B cell (primary cell): ENCODE results near the gene EID2B. TPM values are rescaled to one million over a fixed set of nuclear protein-coding genes. Genes with fewer than 3 reads are reported as not detected.

ENCODE experiments used
- ATAC-seq: fragments of 200-7000 bp; cut with Tn5 transposase; one replicate; pipeline ENCODE4 v1.10.0; 2021; ENCODE audit warnings: low read depth, mild to moderate bottlenecking, moderate number of reproducible peaks, moderate library complexity
- CTCF ChIA-PET: fragments of 350-600 bp; sonication (Branson Sonifier 250); formaldehyde crosslinking; loops from one replicate; lab custom pipeline; 2021; ENCODE audit warnings: antibody characterized with exemption, inconsistent platforms; lab: Charles Lee
- POLR2A ChIA-PET: fragments of 350-600 bp; sonication (Branson Sonifier 250); formaldehyde crosslinking; loops from one replicate; lab custom pipeline; 2021; ENCODE audit warnings: antibody characterized with exemption; lab: Charles Lee
- DNase-seq: peaks from one replicate; pipeline ENCODE4 v3.0.0; 2013
- H2AFZ ChIP-seq: 2 replicates; pipeline ENCODE4 v1.6.1; 2012; ENCODE audit warnings: mild to moderate bottlenecking, low read depth, low read length; ENCODE audit not compliant: insufficient read depth, poor library complexity, severe bottlenecking
- H3K27ac ChIP-seq, 2 donors: 1 replicate in 1 of 2; 2 replicates in 1 of 2; pipeline ENCODE4 v1.5.1; 2012 to 2013; ENCODE audit warnings: low read length in 2 of 2, mild to moderate bottlenecking in 2 of 2, moderate library complexity in 1 of 2
- H3K27me3 ChIP-seq, 4 experiments: fragments of 200-600 bp in 1 of 4; sonication (generic) in 1 of 4; replicated peaks in 1 of 4; 1 replicate in 2 of 4; 2 replicates in 2 of 4; pipeline versions ENCODE4 v1.6.1 to v1.7.0; 2013 to 2016; ENCODE audit warnings: low read length in 3 of 4, mild to moderate bottlenecking in 2 of 4, mixed read lengths in 1 of 4, moderate library complexity in 1 of 4; ENCODE audit not compliant: insufficient read depth in 4 of 4, control insufficient read depth in 3 of 4; ENCODE audit errors: control extremely low read depth in 1 of 4
- H3K36me3 ChIP-seq, 2 experiments: replicated peaks in 1 of 2; 1 replicate in 1 of 2; 2 replicates in 1 of 2; pipeline versions ENCODE4 v1.6.1 to v1.7.1; 2013; ENCODE audit warnings: low read length in 1 of 2; ENCODE audit not compliant: insufficient read depth in 2 of 2, control insufficient read depth in 1 of 2; ENCODE audit errors: control extremely low read depth in 1 of 2, extremely low read depth in 1 of 2
- H3K4me1 ChIP-seq, 2 donors: fragments of 200-600 bp in 1 of 2; sonication (generic) in 1 of 2; 1 replicate in 1 of 2; 2 replicates in 1 of 2; pipeline versions ENCODE4 v1.5.1 to v1.6.1; 2013 to 2017; ENCODE audit warnings: low read length in 2 of 2; ENCODE audit not compliant: control insufficient read depth in 2 of 2, insufficient read depth in 2 of 2
- H3K4me2 ChIP-seq: replicated peaks from 2 replicates; pipeline ENCODE3; 2012; ENCODE audit warnings: mild to moderate bottlenecking, low read depth, low read length; ENCODE audit not compliant: poor library complexity, severe bottlenecking
- H3K4me3 ChIP-seq, 5 experiments: fragments of 200-600 bp in 1 of 5; sonication (generic) in 1 of 5; 1 replicate in 3 of 5; 2 replicates in 2 of 5; pipeline versions ENCODE4 v1.5.1 to v1.7.0; 2011 to 2016; ENCODE audit warnings: low read length in 4 of 5, mild to moderate bottlenecking in 4 of 5, low read depth in 2 of 5, control low read depth in 1 of 5, moderate library complexity in 1 of 5; ENCODE audit not compliant: insufficient read depth in 1 of 5; ENCODE audit errors: control extremely low read depth in 1 of 5, extremely low read depth in 1 of 5
- H3K79me2 ChIP-seq: fragments of 200-600 bp; sonication (generic); one replicate; pipeline ENCODE4 v1.6.0; 2016; ENCODE audit warnings: low read length; ENCODE audit not compliant: control insufficient read depth, insufficient read depth
- H3K9ac ChIP-seq: fragments of 200-600 bp; sonication (generic); 2 replicates; pipeline ENCODE4 v1.6.1; 2017; ENCODE audit warnings: mild to moderate bottlenecking, low read length, moderate library complexity
- H3K9me3 ChIP-seq, 3 donors: one replicate each; pipeline versions ENCODE4 v1.6.1 to v1.7.1; 2013; ENCODE audit warnings: low read length in 2 of 3; ENCODE audit not compliant: control insufficient read depth in 2 of 3, insufficient read depth in 1 of 3; ENCODE audit errors: control extremely low read depth in 1 of 3
- H4K20me1 ChIP-seq: 2 replicates; pipeline ENCODE4 v1.6.0; 2012; ENCODE audit warnings: mild to moderate bottlenecking, low read length; ENCODE audit not compliant: insufficient read depth, control insufficient read depth, poor library complexity, severe bottlenecking
- H3K27ac Mint-ChIP-seq: one replicate; pipeline ENCODE4 v1.8.0; 2021; ENCODE audit warnings: mixed read lengths
- H3K27me3 Mint-ChIP-seq: one replicate; pipeline ENCODE4 v1.8.0; 2021; ENCODE audit warnings: mixed read lengths
- H3K4me1 Mint-ChIP-seq: one replicate; pipeline ENCODE4 v1.8.0; 2021; ENCODE audit warnings: mixed read lengths
- H3K4me3 Mint-ChIP-seq: one replicate; pipeline ENCODE4 v1.8.0; 2021; ENCODE audit warnings: mixed read lengths
- H3K9me3 Mint-ChIP-seq: one replicate; pipeline ENCODE4 v1.8.0; 2022; ENCODE audit warnings: mixed read lengths; ENCODE audit not compliant: insufficient read depth
- EZH2 ChIP-seq: IDR thresholded peaks from 2 replicates; pipeline ENCODE4 v1.6.1; 2012; ENCODE audit warnings: borderline replicate concordance, low read depth, mild to moderate bottlenecking, moderate library complexity, low read length; ENCODE audit not compliant: insufficient read depth, poor library complexity, severe bottlenecking
- WGBS: methylation state at CpG from one replicate; pipeline ENCODE4 v1.1.5; 2013; ENCODE audit warnings: missing lambda C conversion rate; ENCODE audit not compliant: insufficient coverage; 5-methylcytosine and 5-hydroxymethylcytosine counted together
- intact Hi-C: fragments of 100-400 bp; cut with micrococcal nuclease; formaldehyde crosslinking; loops from one replicate; pipeline ENCODE4 v1.10.0; 2022
- polyA plus RNA-seq: library from polyadenylated mRNA; depleted of rRNA; stranded (reverse); fragments of >200 nt; gene quantifications from 2 replicates; pipeline ENCODE4 v1.2.3, GENCODE V29; 2012
- total RNA-seq, 2 donors: library from RNA; stranded (reverse); fragments of 120-200 nt in 1 of 2; gene quantifications; 1 replicate in 1 of 2; 2 replicates in 1 of 2; pipeline versions ENCODE4 v1.2.3 to v1.2.4, GENCODE V29; 2013 to 2022
- TF ChIP-seq, protein P1 (sequence below): fragments of 200-600 bp; IDR thresholded peaks from one replicate; pipeline ENCODE4 v1.8.0; 2022; ENCODE audit warnings: antibody characterized with exemption, mild to moderate bottlenecking

EID2B gene
- total and polyA plus RNA-seq, 2 donors (not counting 1 experiment from before 2014, with no cell fraction given), result 3.0 to 6.0 TPM

GRCh38 chr19:39492788-39493187 is 39.9 kb downstream of the EID2B start:
- Histone ChIP-seq H3K36me3 (peaks cover 2 to 25% of the 10 kb centered on the region in 2 experiments), H3K4me1 (peaks cover 2 to 3% of the 10 kb centered on the region in 2 donors), H3K4me2 (no peak overlapping the region), H2AFZ (no peak overlapping the region), H3K27ac (no peak overlapping the region), H3K4me3 (no peak overlapping the region), H3K79me2 (no peaks in the 10 kb centered on the region), H3K9me3 (no peaks in the 10 kb centered on the region), H4K20me1 (no peaks in the 10 kb centered on the region), H3K9ac (no peak overlapping the region), H3K27me3 (peaks cover 0 to 3% (median 0%) of the 10 kb centered on the region in 4 experiments)
- no peak overlapping the region for H3K27ac Mint-ChIP-seq
- ATAC-seq, result no peak
- DNase-seq, result no peak
- H3K4me1 Mint-ChIP-seq, result peaks cover under 1% of the 10 kb centered on the region
- no peak overlapping the region for H3K4me3 Mint-ChIP-seq
- TF ChIP-seq, protein P1, sequence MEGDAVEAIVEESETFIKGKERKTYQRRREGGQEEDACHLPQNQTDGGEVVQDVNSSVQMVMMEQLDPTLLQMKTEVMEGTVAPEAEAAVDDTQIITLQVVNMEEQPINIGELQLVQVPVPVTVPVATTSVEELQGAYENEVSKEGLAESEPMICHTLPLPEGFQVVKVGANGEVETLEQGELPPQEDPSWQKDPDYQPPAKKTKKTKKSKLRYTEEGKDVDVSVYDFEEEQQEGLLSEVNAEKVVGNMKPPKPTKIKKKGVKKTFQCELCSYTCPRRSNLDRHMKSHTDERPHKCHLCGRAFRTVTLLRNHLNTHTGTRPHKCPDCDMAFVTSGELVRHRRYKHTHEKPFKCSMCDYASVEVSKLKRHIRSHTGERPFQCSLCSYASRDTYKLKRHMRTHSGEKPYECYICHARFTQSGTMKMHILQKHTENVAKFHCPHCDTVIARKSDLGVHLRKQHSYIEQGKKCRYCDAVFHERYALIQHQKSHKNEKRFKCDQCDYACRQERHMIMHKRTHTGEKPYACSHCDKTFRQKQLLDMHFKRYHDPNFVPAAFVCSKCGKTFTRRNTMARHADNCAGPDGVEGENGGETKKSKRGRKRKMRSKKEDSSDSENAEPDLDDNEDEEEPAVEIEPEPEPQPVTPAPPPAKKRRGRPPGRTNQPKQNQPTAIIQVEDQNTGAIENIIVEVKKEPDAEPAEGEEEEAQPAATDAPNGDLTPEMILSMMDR, result no peak
- TF ChIP-seq EZH2, result no peak
- CTCF ChIA-PET, result interaction anchor here (0.6 to 1.1 kb wide), 2 partner anchors 54 to 171 kb away, joined by 3 read pairs; no protein-coding TSS in a partner anchor
- H3K27me3 Mint-ChIP-seq, result no peaks in the 10 kb centered on the region
- no peaks in the 10 kb centered on the region for H3K9me3 Mint-ChIP-seq
- POLR2A ChIA-PET, result no interaction called here
- no CpG with 5 or more reads among the region's 3 CpGs for WGBS
- intact Hi-C loops, result no loop called here

DNA sequence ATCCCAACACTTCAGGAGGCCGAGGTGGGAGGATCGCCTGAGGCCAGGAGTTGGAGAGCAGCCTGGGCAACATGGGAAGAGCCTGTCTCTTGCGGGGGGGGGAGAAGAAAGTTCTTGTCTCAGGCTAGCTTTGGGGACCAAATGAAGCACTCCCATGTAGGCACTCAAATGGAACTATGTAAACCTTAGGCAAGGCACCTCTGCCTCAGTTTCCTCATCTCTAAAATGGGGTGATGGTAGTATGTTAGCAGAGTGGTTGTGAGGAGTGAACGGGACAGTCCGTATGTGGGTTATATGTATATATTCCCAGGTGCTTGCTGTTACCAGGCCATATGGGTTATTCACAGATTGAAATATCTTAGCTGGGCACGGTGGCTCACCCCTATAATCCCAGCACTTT is 40.4 kb downstream of the EID2B start:
- intact Hi-C loops, result no loop called here
- DNase-seq, result no peak
- H3K79me2 ChIP-seq, result no peaks in the 10 kb centered on the region
- Mint-ChIP-seq H3K4me1 (no peaks in the 10 kb centered on the region), H3K4me3 (no peak overlapping the region), H3K27ac (no peak overlapping the region), H3K27me3 (no peaks in the 10 kb centered on the region), H3K9me3 (no peaks in the 10 kb centered on the region)
- ATAC-seq, result no peak
- no peaks in the 10 kb centered on the region for H3K27me3 ChIP-seq
- no peak overlapping the region for H3K4me2 ChIP-seq
- 100% methylated on average over 3 of the region's 6 CpGs for WGBS
- POLR2A ChIA-PET, result interaction anchor here (0.6 kb wide), 1 partner anchor 121 kb away, joined by 4 read pairs; no protein-coding TSS in a partner anchor
- H4K20me1 ChIP-seq, result no peaks in the 10 kb centered on the region
- no peaks in the 10 kb centered on the region for H3K9me3 ChIP-seq
- no peaks in the 10 kb centered on the region for H3K4me1 ChIP-seq
- H3K27ac ChIP-seq, result no peak overlapping the region
- H3K36me3 ChIP-seq, result peaks cover 2 to 26% of the 10 kb centered on the region in 2 experiments
- TF ChIP-seq, protein P1, result no peak
- no peak for TF ChIP-seq EZH2
- no peak overlapping the region for H2AFZ ChIP-seq
- H3K4me3 ChIP-seq, result no peak overlapping the region
- H3K9ac ChIP-seq, result no peak overlapping the region
- CTCF ChIA-PET, result interaction anchor here (0.6 to 1.2 kb wide), 4 partner anchors 18 to 170 kb away, joined by 3 to 6 read pairs (median 4); no protein-coding TSS in a partner anchor
